Stomach smooth muscle (tissue), 2 donors: ENCODE data around the gene KXD1.
"Not testable (repeated sequence)": the region's sequence is repeated elsewhere in the genome, so short reads cannot be mapped to it uniquely, and the experiment has no call there.

Experiments used
- H3K27ac ChIP-seq: one replicate; pipeline ENCODE4 v1.7.0; 2013; ENCODE audit warnings: mild to moderate bottlenecking, low read length, inconsistent platforms
- H3K27me3 ChIP-seq, 2 donors: one replicate each; pipeline ENCODE4 v1.7.0; 2013; ENCODE audit warnings: low read length in 2 of 2; ENCODE audit not compliant: insufficient read depth in 2 of 2, control insufficient read depth in 1 of 2
- H3K36me3 ChIP-seq, 2 donors: one replicate each; pipeline ENCODE4 v1.7.0; 2013; ENCODE audit warnings: low read length in 2 of 2; ENCODE audit not compliant: control insufficient read depth in 2 of 2, insufficient read depth in 2 of 2
- H3K4me1 ChIP-seq: one replicate; pipeline ENCODE4 v1.7.0; 2013; ENCODE audit warnings: low read length; ENCODE audit not compliant: control insufficient read depth, insufficient read depth
- H3K4me3 ChIP-seq, 2 donors: one replicate each; pipeline ENCODE4 v1.7.0; 2013; ENCODE audit warnings: low read length in 2 of 2
- H3K9ac ChIP-seq, 2 donors: one replicate each; pipeline ENCODE4 v1.7.0; 2013; ENCODE audit warnings: low read length in 2 of 2, mild to moderate bottlenecking in 1 of 2
- H3K9me3 ChIP-seq, 2 donors: one replicate each; pipeline ENCODE4 v1.7.0; 2013; ENCODE audit warnings: low read length in 2 of 2; ENCODE audit not compliant: control insufficient read depth in 2 of 2
- donor health status: healthy.
- donor health status: Pancreatic carcinoma.

KXD1 gene

DNA sequence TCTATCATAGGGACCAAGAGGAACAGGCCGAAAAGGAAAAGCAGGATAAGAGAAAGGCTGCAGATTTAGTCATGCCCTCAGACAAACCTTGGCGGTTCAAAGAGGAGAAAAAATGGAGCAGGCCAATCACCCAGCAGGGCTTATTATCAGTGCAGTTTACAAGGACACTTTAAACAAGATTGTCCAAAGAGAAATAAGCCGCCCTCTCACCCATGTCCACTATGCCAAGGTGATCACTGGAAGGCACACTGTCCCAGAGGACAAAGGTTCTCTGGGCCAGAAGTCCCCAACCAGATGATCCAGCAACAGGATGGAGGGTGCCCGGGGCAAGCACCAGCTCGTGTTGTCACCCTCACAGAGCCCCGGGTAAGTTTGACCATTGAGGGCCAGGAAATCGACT, 22.6 kb downstream of the KXD1 start:
- peaks cover 6 to 16% of the 10 kb centered on the region in 2 donors for H3K36me3 ChIP-seq
- no peak overlapping the region for H3K9ac ChIP-seq

DNA sequence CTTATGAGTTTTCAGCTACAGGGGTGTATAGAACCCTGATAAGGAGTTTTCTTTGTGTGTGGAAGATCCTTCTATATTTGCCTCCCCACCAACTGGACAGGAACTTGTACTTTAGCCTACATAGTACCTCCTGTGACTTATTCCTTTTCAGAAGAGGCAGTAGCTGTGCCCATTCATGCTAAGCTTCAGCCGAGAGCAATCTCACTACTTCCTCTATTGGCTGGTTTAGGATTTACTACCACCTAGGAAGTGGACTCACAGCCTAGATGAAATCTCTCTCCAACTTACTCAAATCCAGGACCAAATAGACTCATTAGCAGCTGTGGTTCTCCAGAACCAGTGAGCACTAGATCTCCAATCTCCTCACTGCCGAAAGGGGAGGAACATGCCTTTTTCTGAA, 28.6 kb downstream of the KXD1 start:
- no peak overlapping the region for H3K9ac ChIP-seq
- no peaks in the 10 kb centered on the region for H3K27me3 ChIP-seq
- H3K36me3 ChIP-seq: peaks cover 0 to 3% of the 10 kb centered on the region in 2 donors
- no peak overlapping the region for H3K4me3 ChIP-seq
- H3K27ac ChIP-seq: no peak overlapping the region
- H3K9me3 ChIP-seq: no peaks in the 10 kb centered on the region
- peaks cover 29% of the 10 kb centered on the region for H3K4me1 ChIP-seq

More for the DNA sequence above, 22.6 kb downstream of the KXD1 start:
- Histone ChIP-seq H3K9me3 (no peaks in the 10 kb centered on the region), H3K4me1 (no peaks in the 10 kb centered on the region), H3K27ac (no peak overlapping the region), H3K27me3 (no peaks in the 10 kb centered on the region), H3K4me3 (no peak overlapping the region)

DNA sequence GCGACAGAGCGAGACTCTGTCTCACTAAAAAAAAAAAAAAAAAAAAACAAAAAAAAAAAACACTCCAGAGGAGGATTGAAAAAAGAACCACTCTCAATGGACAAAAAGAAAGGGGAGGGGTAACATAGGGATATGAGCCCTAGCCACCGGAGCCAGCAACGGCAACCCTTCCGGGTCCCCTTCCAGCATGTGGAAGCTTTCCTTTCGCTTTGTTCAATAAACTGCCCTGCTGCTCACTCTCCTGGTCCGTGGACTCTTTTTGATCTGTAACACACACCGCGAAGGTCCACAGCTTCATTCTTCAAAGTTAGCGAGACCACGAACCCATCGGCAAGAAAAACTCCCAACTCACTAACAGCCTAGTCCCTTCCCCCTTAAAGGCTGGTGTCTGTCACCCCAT, 29.9 kb downstream of the KXD1 start:
- Histone ChIP-seq H3K27me3 (no peaks in the 10 kb centered on the region), H3K9me3 (no peaks in the 10 kb centered on the region), H3K27ac (peak overlapping the region; percentile 49), H3K4me1 (peaks cover 29% of the 10 kb centered on the region), H3K9ac (no peak overlapping the region), H3K4me3 (peak overlapping the region in 1 of 2 donors; percentile 85), H3K36me3 (peaks cover 0 to 3% of the 10 kb centered on the region in 2 donors)

DNA sequence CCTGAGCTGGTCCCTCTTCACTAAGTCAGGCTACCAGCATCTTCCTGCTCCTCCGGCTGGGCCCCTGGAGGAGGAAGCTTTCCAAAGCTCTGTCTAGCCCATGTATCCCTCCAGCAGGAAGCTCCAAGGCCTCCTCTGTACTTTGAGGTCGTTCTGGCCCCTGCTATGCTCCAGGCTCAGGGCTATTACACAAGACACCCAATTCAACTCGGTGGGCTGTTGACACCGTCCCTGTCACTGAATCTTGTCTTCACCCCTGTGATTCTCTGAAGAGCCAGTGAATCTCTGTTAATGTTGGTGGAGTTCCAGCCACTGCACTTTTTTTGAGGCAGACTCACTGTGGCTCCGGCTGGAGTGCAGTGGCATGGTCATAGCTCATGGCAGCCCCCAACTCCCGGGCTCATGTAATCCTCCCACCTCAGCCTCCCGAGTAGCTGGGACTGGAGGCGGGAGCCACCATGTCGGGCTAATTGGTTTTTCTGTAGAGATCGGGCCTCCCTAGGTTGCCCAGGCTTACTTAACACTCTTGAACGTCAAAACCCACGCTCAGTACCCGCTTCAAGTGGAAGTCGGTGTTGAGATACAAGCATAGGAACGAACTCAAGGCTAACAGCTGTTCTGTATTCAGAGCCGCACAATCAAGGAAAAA, 30.4 kb downstream of the KXD1 start:
- Histone ChIP-seq H3K36me3 (peaks cover 0 to 3% of the 10 kb centered on the region in 2 donors), H3K9me3 (no peaks in the 10 kb centered on the region), H3K9ac (peak overlapping the region; percentile 60 to 62), H3K27me3 (no peaks in the 10 kb centered on the region), H3K27ac (peak overlapping the region; percentile 49), H3K4me3 (peak overlapping the region; percentile 73 to 85), H3K4me1 (peaks cover 29% of the 10 kb centered on the region)

DNA sequence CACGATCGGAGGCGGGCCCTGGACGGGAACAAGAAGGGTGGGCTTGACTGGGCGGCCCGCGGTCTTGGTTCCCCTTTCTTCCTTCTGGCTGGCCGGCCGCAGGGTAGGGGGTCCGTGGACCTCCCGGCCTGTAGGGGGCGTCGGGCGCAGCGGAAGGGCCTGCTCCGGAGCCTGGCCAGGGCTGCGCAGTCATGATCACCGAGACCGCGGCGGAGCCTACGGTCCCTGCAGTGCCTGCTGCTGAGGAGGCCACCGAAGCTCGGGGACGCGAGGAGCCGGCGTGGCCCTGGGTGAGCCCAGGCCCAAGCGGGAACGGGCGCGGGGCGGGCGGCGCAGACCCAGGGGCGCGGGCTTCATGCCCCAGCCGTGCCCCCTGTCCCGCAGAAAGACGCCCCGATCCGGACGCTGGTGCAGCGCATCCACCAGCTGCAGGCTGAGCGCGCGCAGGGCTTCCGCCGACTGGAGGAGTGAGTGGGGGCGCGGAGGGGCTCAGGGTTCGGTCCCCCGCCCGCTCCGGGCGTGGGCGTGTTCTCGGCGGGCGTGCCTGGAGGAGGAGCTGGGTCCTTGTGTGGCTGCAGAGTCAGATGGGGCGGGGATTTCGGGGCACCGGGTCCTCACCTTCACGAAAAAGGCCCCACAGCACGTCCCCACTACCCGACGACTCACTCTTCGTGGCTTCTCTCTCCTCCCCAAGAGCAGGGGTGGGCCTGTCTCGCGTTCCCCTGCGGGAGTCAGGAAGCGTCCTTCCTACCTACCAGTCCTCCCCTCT, 31.1 kb downstream of the KXD1 start, which contains the start of gene REX1BD:
REX1BD (plus strand) TSS at position 188 of the 769 bp plus-strand sequence; CDS start at position 192, 4 bp downstream.
- Histone ChIP-seq H3K27me3 (no peaks in the 10 kb centered on the region), H3K27ac (peak within 1 kb of the TSS; percentile 49), H3K9me3 (no peaks in the 10 kb centered on the region), H3K4me3 (peak within 1 kb of the TSS; percentile 73 to 85), H3K4me1 (peaks cover 29% of the 10 kb centered on the region), H3K36me3 (peaks cover 0 to 3% of the 10 kb centered on the region in 2 donors), H3K9ac (peak within 1 kb of the TSS; percentile 60 to 62)

DNA sequence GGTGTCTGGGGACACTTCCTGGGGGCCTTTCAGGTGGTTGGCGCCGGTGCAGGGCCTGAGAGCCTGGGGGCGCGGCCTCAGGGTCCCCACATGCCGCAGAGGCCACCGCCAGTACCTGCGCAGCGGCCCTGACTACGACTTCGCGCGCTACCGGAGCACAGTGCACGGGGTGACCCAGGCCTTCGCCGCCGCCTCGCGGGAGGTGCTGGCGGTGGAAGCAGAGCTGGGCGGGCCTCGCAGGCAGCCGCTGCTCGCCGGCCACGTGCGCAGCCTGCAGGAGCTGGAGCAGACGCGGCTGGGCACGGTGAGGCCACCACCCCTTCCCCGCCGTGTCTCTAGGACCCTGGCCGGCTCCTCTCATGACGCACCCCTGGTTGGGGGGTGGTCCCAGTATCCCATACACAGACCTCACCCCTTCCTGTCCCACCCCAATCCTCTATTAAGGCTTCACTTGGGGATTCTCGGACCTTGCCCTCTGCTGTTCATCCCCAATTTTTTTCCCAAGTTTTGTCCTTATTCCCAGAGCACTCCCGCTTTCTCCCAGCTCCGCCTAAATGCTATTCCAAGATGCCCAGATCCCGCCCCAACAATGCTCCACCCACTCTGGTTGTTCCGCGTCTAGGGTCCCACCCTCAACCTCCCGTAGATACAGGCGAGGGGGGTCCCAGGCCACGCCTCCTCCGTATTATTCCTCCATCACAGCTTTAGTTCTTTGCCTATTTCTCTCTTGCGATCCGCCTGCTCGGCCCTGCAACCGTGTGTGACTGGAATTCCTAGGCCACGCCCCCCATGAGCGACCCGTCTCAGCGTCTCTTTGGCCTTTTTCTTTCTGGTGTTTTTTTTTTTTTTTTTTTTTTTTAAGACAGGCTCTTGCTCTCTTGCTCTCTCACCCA, 32.0 kb downstream of the KXD1 start:
- Histone ChIP-seq H3K4me1 (peaks cover 34% of the 10 kb centered on the region), H3K27me3 (no peaks in the 10 kb centered on the region), H3K27ac (peak overlapping the region; percentile 49)

DNA sequence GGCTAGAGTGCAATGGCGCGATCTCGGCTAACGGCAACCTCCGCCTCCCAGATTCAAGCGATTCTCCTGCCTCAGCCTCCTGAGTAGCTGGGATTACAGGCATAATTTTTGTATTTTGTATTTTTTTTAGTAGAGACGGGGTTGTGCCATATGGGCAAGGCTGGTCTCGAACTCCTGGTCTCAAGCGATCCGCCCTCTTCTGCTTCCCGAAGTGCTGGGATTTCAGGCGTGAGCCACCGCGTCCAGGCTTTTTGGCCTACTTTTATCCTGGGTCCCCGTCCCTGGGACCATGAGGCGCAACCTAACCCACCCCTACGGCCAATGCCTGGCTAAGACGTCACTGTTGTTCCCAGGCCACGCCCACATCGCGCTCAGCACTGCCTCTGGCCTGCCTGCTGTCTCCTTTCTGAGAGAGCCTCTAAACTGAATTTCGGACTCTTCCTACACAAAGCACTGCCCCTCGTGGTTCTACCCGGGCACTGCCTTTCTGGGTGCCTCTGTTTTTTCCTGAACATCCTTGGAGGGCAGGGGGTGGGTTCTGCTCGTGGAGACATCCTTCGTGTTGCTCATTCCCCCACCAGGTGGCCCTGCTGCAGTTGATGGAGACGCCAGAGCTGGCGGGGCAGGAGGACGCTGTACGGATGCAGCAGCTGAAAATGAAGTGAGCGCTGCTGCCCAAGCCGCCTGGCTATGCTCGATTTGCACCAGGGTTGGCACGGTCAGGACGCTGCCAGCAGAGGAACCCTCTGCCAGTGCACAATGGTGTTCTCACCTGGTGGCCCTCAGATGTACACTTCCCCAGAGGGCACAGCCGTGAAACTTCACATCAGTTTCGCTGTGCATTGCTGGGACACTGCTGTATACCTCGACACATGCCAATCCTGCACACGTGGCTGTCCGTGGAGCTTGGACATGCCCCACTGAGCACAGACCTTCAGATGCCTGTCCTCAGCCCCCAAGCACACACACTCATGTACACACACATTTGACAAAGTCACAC, 32.9 kb downstream of the KXD1 start:
- Histone ChIP-seq H3K4me1 (peaks cover 40% of the 10 kb centered on the region), H3K36me3 (peaks cover 0 to 3% of the 10 kb centered on the region in 2 donors), H3K9ac (no peak overlapping the region), H3K4me3 (peak overlapping the region; percentile 73 to 85), H3K27ac (no peak overlapping the region), H3K27me3 (peaks cover 0 to 3% of the 10 kb centered on the region in 2 donors), H3K9me3 (no peaks in the 10 kb centered on the region)

More for the DNA sequence above, 32.0 kb downstream of the KXD1 start:
- Histone ChIP-seq H3K4me3 (peak overlapping the region; percentile 73 to 85), H3K36me3 (peaks cover 0 to 3% of the 10 kb centered on the region in 2 donors), H3K9me3 (no peaks in the 10 kb centered on the region), H3K9ac (peak overlapping the region; percentile 60)

DNA sequence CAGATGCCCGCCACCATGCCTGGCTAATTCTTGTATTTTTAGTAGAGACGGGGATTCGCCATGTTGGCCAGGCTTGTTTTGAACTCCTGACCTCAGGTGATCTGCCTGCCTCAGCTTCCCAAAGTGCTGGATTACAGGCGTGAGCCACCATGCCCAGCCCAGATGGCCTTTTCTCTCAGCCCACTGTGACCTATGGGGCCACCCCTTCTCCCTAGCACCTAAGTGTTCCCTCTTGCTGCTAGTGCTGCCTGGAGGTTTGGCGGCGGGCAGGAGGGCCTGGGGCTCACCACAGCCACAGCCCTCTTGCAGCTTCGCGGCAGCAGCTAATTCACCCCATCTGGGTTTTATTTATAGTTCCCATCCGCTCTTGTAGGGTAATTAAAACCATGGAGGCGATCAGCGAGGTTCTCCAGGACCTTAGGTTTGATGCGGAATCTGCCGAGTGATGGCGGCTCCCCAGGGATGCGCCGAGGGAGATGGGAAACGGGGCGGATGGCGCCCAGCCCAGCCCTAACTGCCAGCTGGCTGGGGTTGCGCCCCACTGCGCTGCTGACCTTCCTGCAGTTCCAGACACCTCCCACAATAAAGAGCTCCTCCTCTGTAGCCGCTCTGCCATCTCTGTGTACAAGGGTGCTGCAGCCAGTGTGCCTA, 34.2 kb downstream of the KXD1 start:
- Histone ChIP-seq H3K4me3 (no peak overlapping the region), H3K4me1 (peaks cover 40% of the 10 kb centered on the region), H3K36me3 (peaks cover 0 to 3% of the 10 kb centered on the region in 2 donors), H3K9ac (no peak overlapping the region), H3K27ac (no peak overlapping the region), H3K27me3 (peaks cover 0 to 5% of the 10 kb centered on the region in 2 donors), H3K9me3 (no peaks in the 10 kb centered on the region)

DNA sequence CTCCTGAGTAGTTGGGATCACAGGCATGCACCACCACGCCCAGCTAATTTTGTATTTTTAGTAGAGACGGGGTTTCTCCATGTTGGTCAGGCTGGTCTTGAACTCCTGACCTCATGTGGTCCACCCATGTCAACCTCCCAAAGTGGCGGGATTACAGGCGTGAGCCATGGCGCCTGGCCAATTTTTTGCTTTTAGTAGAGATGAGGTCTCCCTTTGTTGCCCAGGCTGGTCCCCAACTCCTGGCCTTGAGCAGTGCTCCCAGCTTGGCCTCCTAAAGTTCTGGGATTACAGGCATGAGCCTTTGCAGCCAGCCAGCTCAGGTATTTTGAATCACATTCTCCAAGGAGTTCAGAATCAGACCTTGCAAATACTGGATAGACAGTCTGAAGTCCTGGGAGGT, 35.1 kb downstream of the KXD1 start:
- H3K27ac ChIP-seq, H3K27me3 ChIP-seq, H3K36me3 ChIP-seq, H3K9ac ChIP-seq, H3K9me3 ChIP-seq, H3K4me3 ChIP-seq: not testable (repeated sequence)
- peaks cover 39% of the 10 kb centered on the region for H3K4me1 ChIP-seq
